Tibial nerve (tissue), 3 donors: ENCODE measurements around the gene PLEKHA6.

ENCODE experiments used
- POLR2A ChIP-seq, 2 donors: fragments of 450-650 bp; IDR thresholded peaks; one replicate each; pipeline ENCODE4 v1.6.1; 2017; ENCODE audit warnings: antibody characterized with exemption in 2 of 2, mild to moderate bottlenecking in 2 of 2, moderate library complexity in 2 of 2
- TF ChIP-seq, protein P1 (sequence below), 5 experiments: fragments of 200-600 bp in 3 of 5; fragments of 450-650 bp in 2 of 5; sonication (generic) in 3 of 5; IDR thresholded peaks; one replicate each; pipeline ENCODE4 v1.5.1; 2016 to 2019; ENCODE audit warnings: antibody characterized with exemption in 5 of 5, mild to moderate bottlenecking in 3 of 5, moderate library complexity in 2 of 5

DNA sequence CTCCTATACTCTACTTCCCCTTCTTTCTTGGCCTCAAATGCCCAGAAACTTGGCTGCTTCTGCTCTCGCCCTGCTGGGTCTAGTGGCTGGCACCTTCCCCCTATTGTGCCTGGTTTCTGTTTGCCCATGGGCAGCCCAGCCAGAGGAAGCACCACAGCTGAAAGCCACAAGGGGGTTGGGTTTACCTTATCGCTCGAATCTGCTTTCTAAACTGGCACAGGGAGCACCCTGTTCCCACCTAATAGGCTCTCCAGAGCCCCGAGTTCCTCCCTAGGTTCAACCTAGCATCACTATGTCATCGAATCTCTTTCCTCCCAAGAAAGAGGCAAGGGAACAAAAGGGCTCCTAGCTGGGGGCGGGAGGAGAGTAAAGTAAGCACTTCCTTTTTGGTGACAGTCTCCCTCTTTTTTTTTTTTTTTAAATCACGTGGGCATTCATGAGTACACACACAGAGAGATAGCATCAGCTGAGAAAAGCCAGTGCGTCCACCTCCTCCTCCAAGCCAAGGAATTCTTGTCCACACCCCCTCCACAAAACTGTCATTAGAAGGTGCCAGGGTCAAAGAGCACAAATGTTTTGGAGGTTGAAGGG is 72.8 kb downstream of the PLEKHA6 start:
- TF ChIP-seq, protein P1, sequence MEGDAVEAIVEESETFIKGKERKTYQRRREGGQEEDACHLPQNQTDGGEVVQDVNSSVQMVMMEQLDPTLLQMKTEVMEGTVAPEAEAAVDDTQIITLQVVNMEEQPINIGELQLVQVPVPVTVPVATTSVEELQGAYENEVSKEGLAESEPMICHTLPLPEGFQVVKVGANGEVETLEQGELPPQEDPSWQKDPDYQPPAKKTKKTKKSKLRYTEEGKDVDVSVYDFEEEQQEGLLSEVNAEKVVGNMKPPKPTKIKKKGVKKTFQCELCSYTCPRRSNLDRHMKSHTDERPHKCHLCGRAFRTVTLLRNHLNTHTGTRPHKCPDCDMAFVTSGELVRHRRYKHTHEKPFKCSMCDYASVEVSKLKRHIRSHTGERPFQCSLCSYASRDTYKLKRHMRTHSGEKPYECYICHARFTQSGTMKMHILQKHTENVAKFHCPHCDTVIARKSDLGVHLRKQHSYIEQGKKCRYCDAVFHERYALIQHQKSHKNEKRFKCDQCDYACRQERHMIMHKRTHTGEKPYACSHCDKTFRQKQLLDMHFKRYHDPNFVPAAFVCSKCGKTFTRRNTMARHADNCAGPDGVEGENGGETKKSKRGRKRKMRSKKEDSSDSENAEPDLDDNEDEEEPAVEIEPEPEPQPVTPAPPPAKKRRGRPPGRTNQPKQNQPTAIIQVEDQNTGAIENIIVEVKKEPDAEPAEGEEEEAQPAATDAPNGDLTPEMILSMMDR (IDR thresholded peaks at IDR 0.05) = peak in 1 of 5 experiments; percentile 18
- TF ChIP-seq POLR2A (IDR thresholded peaks at IDR 0.05) = no peak
